GM21515 (cell line): ENCODE results near the gene CADPS2.

ENCODE experiments used
- ATAC-seq: cut with Tn5 transposase; IDR thresholded peaks from one replicate; pipeline ENCODE4 v1.9.1; 2021; ENCODE audit not compliant: unreplicated experiment

Gene CADPS2

GRCh38 chr7:122460936-122461335 is 425.3 kb downstream of the CADPS2 start:
- ATAC-seq, result no peak

DNA sequence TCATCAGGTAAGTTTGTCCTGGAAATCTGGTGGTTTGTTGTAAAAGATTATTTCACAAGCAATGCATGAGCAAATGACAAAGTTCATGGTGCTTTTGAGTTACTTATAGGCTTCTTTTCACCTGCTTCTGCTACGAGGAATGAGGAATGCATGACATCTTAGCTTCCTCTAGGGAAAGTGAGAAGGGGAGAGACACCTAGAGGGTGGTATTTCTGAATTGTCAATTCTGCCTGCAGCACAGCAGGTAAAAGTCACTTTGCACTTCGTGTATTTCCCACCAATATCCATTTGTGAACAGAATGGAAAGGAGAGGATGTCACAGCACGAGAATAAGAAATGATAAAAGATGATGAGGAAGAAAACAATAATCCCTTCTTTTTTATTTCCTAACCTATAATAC is 428.3 kb downstream of the CADPS2 start:
- no peak for ATAC-seq

DNA sequence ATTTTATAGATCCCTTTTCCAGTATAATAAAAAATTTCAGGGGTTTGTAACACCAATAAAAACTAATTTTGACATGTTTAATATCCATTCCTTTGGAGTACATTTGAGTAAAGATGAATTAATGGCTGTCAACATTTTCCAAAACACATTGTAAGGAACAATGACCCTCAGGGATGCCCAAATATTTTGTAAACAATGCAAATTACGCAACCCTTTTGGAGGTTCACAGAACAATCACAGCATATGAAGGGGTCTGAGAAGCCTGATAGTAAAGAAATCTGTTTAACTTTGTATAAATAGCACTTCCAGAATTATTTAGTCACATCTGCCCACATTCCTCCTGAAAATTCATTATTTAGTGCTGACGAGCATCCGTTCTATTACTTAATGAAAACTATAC is 428.9 kb downstream of the CADPS2 start:
- ATAC-seq, result no peak

DNA sequence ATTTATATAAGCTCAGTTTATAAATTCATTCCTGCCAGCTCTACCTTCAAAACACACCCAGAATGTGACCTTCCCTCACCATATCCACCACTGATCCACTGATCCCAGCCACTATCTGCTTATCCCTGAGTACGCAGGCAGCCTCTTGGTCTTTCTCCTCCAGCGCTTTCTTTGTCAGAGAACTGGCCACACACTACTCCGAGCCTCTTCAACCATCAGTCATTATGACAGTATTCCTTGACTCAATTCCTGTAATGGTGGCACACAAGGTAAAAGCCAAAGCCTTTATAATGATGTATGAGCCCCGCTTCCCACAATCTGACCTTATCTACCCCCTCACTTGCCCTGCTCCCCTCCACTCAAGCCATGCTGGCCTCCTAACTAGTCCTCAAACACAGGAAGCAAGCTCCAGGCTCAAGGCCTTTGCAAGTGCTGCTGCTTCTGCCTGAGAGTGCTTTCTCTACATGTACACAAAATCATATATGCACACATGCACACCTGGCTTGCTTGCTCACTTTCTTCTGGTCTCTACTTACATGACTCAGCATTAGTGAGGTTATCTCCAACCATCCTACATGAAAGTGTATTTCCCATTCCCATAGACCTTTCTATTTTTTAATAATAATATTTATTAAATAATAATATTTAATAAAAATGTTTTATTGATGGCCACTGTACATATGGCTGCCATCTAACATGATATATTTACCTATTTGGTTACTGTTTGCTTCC is 431.3 kb downstream of the CADPS2 start:
- ATAC-seq, result no peak

DNA sequence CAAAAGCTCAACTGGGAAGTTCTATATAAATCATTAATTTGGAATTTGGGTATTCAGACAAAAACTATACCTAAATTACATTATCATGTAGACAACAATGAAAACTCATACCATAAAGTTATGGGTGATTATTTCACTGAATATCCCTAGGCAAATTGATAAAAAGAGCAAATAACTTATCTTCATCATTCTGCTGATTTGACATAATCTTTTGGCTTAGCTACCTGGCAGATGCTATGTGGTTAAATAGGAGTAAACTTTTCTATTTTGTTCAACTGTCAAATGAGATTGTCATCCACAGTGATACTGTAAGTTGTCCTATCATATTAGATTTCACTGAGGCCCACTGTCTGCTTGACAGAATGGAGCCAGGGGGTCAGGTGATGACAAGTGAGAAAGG is 432.8 kb downstream of the CADPS2 start:
- no peak for ATAC-seq

DNA sequence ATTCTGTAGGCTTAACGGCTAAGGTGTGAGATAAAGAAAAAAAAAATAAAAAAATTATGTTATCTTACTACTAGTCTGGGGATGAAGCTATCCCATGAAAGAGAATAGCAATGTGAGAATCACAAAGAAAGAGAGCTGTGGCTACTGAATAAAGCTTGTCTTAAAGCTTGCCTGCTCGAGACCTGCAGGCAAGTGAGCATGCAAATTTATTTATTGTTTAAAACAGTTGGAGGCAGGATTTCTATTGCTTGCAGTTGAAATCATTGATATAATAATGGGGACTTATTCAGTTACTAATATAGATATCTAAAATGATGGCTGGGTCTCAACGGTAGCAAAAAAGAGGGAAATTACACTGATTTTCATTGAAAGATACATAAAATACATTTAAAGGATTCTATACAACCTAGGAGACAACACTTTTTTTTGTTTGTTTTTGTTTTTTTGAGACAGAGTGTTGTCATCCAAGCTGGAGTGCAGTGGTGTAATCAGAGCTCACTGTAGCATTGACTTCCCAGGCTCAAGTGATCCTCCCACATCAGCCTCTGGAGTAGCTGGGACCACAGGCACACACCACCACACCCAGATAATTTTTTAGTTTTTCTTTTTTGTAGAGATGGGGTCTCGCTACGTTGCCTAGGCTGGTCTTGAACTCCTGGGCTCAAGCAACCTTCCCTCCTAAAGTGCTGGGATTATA is 437.2 kb downstream of the CADPS2 start:
- no peak for ATAC-seq

- ATAC-seq, result no peak
Measured at GRCh38 chr7:122442929-122443328, 443.3 kb downstream of the CADPS2 start.

GRCh38 chr7:122438492-122438891 is 447.8 kb downstream of the CADPS2 start:
- ATAC-seq, result no peak

DNA sequence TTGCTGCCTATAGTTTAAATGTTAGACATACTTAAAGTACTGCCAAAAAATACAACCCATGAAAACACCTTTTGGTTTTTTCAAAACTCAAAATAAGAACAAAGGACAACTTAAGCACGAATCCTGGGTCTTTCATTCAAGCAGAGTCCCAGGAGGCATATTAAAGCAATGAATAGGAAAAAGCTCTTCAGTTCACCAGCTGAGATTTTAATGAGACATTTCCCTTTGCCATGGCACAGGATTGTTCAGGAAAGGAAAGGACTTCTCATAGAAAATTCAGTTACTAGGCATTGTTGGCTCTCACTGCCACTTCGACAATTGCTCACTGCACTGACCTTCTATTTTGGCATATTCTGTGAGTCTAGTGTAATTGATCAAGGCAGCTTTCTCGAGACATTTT is 448.3 kb downstream of the CADPS2 start:
- ATAC-seq, result no peak

DNA sequence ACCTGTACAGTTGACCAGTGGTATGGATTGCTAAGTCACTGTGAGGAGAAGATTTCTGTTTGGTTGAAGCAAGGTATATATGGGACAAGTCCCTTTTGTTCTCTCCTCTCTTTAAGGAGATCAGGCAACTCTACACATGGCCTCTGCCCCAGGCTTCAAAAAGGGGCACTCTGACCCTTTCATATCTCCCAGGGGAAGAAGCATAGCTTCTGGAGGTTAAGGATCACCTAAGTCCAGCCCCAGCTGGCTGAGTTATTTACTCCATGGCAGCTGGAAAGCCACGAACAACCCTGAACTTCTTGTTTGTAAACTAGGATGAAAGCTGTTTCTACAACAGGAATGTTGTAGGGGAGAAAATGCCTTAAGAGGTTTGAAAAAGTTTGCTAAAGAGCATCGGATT is 452.5 kb downstream of the CADPS2 start:
- no peak for ATAC-seq

- ATAC-seq, result no peak
Measured at GRCh38 chr7:122430710-122431109, 455.6 kb downstream of the CADPS2 start.

DNA sequence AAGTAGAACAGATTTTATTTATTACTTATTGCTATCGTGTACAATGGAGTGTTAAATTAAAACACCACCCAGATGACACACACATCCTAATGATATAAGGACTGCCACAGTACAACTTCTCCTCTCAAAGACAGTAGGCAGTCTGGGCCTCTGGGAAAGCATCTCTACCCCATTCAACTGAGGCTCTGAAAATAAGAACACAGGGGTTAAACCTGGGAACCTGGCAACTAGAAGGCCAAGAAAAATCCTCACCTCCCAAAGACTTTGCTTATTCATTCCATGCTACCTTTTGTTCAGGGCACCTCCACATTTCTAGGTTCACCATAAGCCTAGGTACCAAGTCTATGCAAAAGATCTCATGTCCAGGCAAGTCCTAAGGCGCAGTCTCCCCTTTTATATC is 456.3 kb downstream of the CADPS2 start:
- no peak for ATAC-seq

DNA sequence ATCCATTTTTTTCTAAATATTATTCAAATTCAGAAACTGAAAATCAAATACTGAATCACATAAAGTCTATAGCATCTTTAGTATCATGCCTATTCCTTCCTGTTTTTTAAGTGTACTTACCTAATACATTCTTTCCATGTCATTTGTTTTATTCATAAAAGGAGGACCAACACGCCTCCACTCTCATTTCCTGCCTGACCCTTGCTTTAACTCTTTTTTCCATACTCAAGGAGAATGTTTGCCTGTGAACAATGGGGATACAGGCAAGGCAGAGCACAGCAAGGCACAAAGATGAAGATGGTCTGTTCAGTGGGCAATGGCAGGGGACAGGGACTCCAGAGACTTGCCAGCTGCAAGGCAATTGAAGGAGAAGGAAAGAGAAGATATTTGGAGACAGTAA is 460.5 kb downstream of the CADPS2 start:
- no peak for ATAC-seq

DNA sequence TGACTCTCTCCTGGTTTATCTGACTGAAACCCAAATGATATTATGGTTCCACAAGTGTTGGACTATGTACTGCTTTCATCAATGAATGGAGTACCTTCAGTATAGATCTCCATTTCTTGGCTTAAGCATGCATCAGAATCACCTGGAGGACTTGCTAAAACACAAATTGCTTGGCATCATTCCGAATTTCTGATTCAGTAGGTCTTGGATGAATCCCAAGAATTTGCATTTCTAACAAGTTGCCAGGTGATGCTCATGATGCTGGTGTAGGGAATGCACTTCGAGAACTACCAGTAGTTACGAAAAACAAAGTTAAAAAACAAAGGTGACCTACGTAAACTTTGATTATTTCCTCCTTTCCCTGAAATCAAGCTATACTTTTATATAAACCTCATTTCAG is 462.7 kb downstream of the CADPS2 start:
- ATAC-seq, result no peak

GRCh38 chr7:122416336-122416735 is 469.9 kb downstream of the CADPS2 start:
- no peak for ATAC-seq

DNA sequence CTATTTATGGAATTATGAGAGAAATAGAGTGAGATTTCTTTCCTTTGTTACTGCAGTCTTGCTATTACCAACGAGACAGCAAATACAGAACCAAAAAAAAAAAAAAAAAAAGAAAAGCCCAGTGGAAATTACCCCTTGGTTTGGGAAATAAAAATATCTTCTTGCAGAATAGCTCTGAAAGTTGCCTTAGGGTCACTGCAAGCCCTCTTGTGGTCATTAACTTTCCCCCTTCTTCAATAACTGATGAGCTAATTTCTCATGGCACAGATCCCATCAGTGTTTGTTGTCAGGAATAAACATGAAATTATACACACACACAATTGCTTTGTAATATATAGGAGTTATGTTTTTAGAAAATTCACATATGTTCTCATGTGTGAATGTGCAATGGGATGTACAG is 470.8 kb downstream of the CADPS2 start:
- ATAC-seq, result no peak

DNA sequence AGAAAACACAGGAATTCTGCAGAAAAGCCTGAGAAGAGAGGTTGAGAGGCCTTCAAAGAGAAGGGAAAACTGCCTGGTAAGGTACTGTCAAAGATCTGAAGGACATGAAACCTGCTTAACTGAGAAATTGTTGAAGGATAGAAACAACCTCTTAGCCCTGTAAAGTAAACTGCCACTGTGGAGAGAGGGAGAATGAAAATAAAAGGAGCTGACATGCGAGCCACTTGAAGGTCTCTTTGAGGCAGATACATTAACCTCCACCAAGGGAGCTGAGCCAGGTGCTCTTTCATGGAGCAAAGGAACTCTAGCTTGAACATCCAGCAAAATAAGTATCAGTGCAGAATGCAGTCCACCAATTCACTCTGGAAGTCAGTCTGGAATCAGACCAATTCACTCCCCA is 472.9 kb downstream of the CADPS2 start:
- ATAC-seq, result no peak

GRCh38 chr7:122412883-122413282 is 473.4 kb downstream of the CADPS2 start:
- no peak for ATAC-seq

DNA sequence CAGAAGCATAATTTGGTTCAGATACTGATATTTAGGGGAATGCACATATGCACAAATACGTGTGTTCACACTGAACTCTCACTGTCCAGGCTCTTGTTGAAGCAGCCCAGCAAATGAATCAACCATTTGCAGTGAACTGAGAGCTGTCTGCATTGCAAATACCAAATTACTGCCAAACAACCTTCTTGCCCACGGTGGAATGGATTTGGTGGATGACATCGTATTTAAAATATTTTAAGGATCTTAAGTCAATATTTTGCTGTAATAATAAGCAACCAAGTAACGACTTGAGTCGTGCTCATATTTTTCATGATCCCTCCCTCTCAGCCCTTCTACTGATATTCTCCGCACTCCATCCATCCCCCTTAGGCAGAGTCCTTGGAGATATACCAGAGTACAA is 473.8 kb downstream of the CADPS2 start:
- no peak for ATAC-seq

GRCh38 chr7:122407195-122407594 is 479.1 kb downstream of the CADPS2 start:
- ATAC-seq, result no peak

DNA sequence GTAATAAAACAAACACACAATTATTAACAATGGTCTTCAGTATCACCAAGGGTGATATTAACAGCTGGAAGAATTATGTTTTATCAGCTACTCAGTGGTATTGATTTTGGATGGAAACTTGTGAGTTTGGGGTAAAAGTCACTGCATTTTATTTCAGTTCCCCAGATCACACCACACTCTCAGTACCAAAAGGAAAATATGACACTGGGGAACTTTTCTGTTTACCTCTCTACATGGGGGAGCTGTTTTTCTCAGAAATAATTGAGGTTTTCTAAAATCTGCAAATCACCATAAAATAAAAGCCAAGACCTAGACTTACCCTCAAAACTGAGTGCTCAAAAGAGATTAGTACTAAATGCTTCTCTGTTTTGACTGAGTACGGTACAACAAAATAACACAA is 483.1 kb downstream of the CADPS2 start:
- no peak for ATAC-seq

DNA sequence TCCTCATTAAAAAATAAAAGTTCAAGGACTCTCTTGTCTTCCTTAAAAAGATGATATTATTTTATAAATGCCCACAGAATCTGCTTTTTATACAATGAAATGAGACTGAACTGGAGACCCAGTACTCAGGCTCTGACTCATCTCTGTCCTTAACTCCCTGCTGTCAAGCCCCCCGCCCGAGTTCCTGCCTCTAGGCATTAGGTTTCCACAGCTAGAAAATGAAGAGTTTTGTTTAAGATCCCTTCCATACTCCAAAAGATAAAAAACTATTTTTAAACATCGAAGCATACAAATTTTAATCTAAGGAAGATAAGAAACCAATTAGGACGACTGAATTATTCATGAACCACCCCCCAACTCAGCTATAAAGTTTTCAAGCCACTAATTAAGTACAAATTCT is 484.0 kb downstream of the CADPS2 start:
- ATAC-seq, result no peak

DNA sequence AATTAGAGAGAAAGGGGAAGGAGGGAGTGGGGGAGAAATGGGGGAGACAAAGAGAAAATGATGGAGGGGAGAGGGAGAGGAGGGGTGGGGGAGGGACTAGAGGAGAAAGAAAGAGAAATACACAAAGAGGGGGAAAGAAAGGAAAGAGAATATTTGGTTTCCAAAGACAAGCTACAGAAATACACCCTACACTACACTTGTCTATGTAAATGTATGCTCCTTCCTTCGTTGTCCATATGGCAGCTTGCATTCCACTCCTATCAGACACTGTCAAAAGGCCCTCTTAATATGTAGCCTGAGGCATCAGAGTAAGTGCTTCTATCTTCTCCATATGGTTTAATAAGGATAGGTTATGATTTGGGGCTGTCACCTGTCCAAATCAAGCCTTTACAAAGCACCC is 488.9 kb downstream of the CADPS2 start:
- ATAC-seq, result no peak
